B cell (primary cell): ENCODE data around the gene KYNU. TPM values are rescaled to one million over a fixed set of nuclear protein-coding genes. Genes with fewer than 3 reads are reported as not detected.
"Not testable (repeated sequence)": the region's sequence is repeated elsewhere in the genome, so short reads cannot be mapped to it uniquely, and the experiment has no call there.

Source experiments
- ATAC-seq: fragments of 200-7000 bp; cut with Tn5 transposase; one replicate; pipeline ENCODE4 v1.10.0; 2021; ENCODE audit warnings: low read depth, mild to moderate bottlenecking, moderate number of reproducible peaks, moderate library complexity
- CTCF ChIA-PET: fragments of 350-600 bp; sonication (Branson Sonifier 250); formaldehyde crosslinking; loops from one replicate; lab custom pipeline; 2021; ENCODE audit warnings: antibody characterized with exemption, inconsistent platforms; lab: Charles Lee
- POLR2A ChIA-PET: fragments of 350-600 bp; sonication (Branson Sonifier 250); formaldehyde crosslinking; loops from one replicate; lab custom pipeline; 2021; ENCODE audit warnings: antibody characterized with exemption; lab: Charles Lee
- DNase-seq: peaks from one replicate; pipeline ENCODE4 v3.0.0; 2013
- H2AFZ ChIP-seq: 2 replicates; pipeline ENCODE4 v1.6.1; 2012; ENCODE audit warnings: mild to moderate bottlenecking, low read depth, low read length; ENCODE audit not compliant: insufficient read depth, poor library complexity, severe bottlenecking
- H3K27ac ChIP-seq, 2 donors: 1 replicate in 1 of 2; 2 replicates in 1 of 2; pipeline ENCODE4 v1.5.1; 2012 to 2013; ENCODE audit warnings: low read length in 2 of 2, mild to moderate bottlenecking in 2 of 2, moderate library complexity in 1 of 2
- H3K27me3 ChIP-seq, 4 experiments: fragments of 200-600 bp in 1 of 4; sonication (generic) in 1 of 4; replicated peaks in 1 of 4; 1 replicate in 2 of 4; 2 replicates in 2 of 4; pipeline versions ENCODE4 v1.6.1 to v1.7.0; 2013 to 2016; ENCODE audit warnings: low read length in 3 of 4, mild to moderate bottlenecking in 2 of 4, mixed read lengths in 1 of 4, moderate library complexity in 1 of 4; ENCODE audit not compliant: insufficient read depth in 4 of 4, control insufficient read depth in 3 of 4; ENCODE audit errors: control extremely low read depth in 1 of 4
- H3K36me3 ChIP-seq, 2 experiments: replicated peaks in 1 of 2; 1 replicate in 1 of 2; 2 replicates in 1 of 2; pipeline versions ENCODE4 v1.6.1 to v1.7.1; 2013; ENCODE audit warnings: low read length in 1 of 2; ENCODE audit not compliant: insufficient read depth in 2 of 2, control insufficient read depth in 1 of 2; ENCODE audit errors: control extremely low read depth in 1 of 2, extremely low read depth in 1 of 2
- H3K4me1 ChIP-seq, 2 donors: fragments of 200-600 bp in 1 of 2; sonication (generic) in 1 of 2; 1 replicate in 1 of 2; 2 replicates in 1 of 2; pipeline versions ENCODE4 v1.5.1 to v1.6.1; 2013 to 2017; ENCODE audit warnings: low read length in 2 of 2; ENCODE audit not compliant: control insufficient read depth in 2 of 2, insufficient read depth in 2 of 2
- H3K4me2 ChIP-seq: replicated peaks from 2 replicates; pipeline ENCODE3; 2012; ENCODE audit warnings: mild to moderate bottlenecking, low read depth, low read length; ENCODE audit not compliant: poor library complexity, severe bottlenecking
- H3K4me3 ChIP-seq, 5 experiments: fragments of 200-600 bp in 1 of 5; sonication (generic) in 1 of 5; 1 replicate in 3 of 5; 2 replicates in 2 of 5; pipeline versions ENCODE4 v1.5.1 to v1.7.0; 2011 to 2016; ENCODE audit warnings: low read length in 4 of 5, mild to moderate bottlenecking in 4 of 5, low read depth in 2 of 5, control low read depth in 1 of 5, moderate library complexity in 1 of 5; ENCODE audit not compliant: insufficient read depth in 1 of 5; ENCODE audit errors: control extremely low read depth in 1 of 5, extremely low read depth in 1 of 5
- H3K79me2 ChIP-seq: fragments of 200-600 bp; sonication (generic); one replicate; pipeline ENCODE4 v1.6.0; 2016; ENCODE audit warnings: low read length; ENCODE audit not compliant: control insufficient read depth, insufficient read depth
- H3K9ac ChIP-seq: fragments of 200-600 bp; sonication (generic); 2 replicates; pipeline ENCODE4 v1.6.1; 2017; ENCODE audit warnings: mild to moderate bottlenecking, low read length, moderate library complexity
- H3K9me3 ChIP-seq, 3 donors: one replicate each; pipeline versions ENCODE4 v1.6.1 to v1.7.1; 2013; ENCODE audit warnings: low read length in 2 of 3; ENCODE audit not compliant: control insufficient read depth in 2 of 3, insufficient read depth in 1 of 3; ENCODE audit errors: control extremely low read depth in 1 of 3
- H4K20me1 ChIP-seq: 2 replicates; pipeline ENCODE4 v1.6.0; 2012; ENCODE audit warnings: mild to moderate bottlenecking, low read length; ENCODE audit not compliant: insufficient read depth, control insufficient read depth, poor library complexity, severe bottlenecking
- H3K27ac Mint-ChIP-seq: one replicate; pipeline ENCODE4 v1.8.0; 2021; ENCODE audit warnings: mixed read lengths
- H3K27me3 Mint-ChIP-seq: one replicate; pipeline ENCODE4 v1.8.0; 2021; ENCODE audit warnings: mixed read lengths
- H3K4me1 Mint-ChIP-seq: one replicate; pipeline ENCODE4 v1.8.0; 2021; ENCODE audit warnings: mixed read lengths
- H3K4me3 Mint-ChIP-seq: one replicate; pipeline ENCODE4 v1.8.0; 2021; ENCODE audit warnings: mixed read lengths
- H3K9me3 Mint-ChIP-seq: one replicate; pipeline ENCODE4 v1.8.0; 2022; ENCODE audit warnings: mixed read lengths; ENCODE audit not compliant: insufficient read depth
- CTCF ChIP-seq: fragments of 200-600 bp; IDR thresholded peaks from one replicate; pipeline ENCODE4 v1.8.0; 2022; ENCODE audit warnings: antibody characterized with exemption, mild to moderate bottlenecking
- EZH2 ChIP-seq: IDR thresholded peaks from 2 replicates; pipeline ENCODE4 v1.6.1; 2012; ENCODE audit warnings: borderline replicate concordance, low read depth, mild to moderate bottlenecking, moderate library complexity, low read length; ENCODE audit not compliant: insufficient read depth, poor library complexity, severe bottlenecking
- WGBS: methylation state at CpG from one replicate; pipeline ENCODE4 v1.1.5; 2013; ENCODE audit warnings: missing lambda C conversion rate; ENCODE audit not compliant: insufficient coverage; 5-methylcytosine and 5-hydroxymethylcytosine counted together
- intact Hi-C: fragments of 100-400 bp; cut with micrococcal nuclease; formaldehyde crosslinking; loops from one replicate; pipeline ENCODE4 v1.10.0; 2022
- polyA plus RNA-seq: library from polyadenylated mRNA; depleted of rRNA; stranded (reverse); fragments of >200 nt; gene quantifications from 2 replicates; pipeline ENCODE4 v1.2.3, GENCODE V29; 2012
- total RNA-seq, 2 donors: library from RNA; stranded (reverse); fragments of 120-200 nt in 1 of 2; gene quantifications; 1 replicate in 1 of 2; 2 replicates in 1 of 2; pipeline versions ENCODE4 v1.2.3 to v1.2.4, GENCODE V29; 2013 to 2022

Gene KYNU
- total and polyA plus RNA-seq, 2 donors (not counting 1 experiment from before 2014, with no cell fraction given) = 14.5 to 46.2 TPM

- no peak overlapping the region for H3K9ac ChIP-seq
- WGBS = no CpG with 5 or more reads among the region's 5 CpGs
- CTCF ChIA-PET = interaction anchor here (1.4 to 1.8 kb wide), 2 partner anchors 18 to 127 kb away, joined by 5 to 7 read pairs; no protein-coding TSS in a partner anchor
- Mint-ChIP-seq H3K27me3 (no peaks in the 10 kb centered on the region), H3K4me3 (no peak overlapping the region), H3K4me1 (peaks cover 24% of the 10 kb centered on the region), H3K9me3 (no peaks in the 10 kb centered on the region), H3K27ac (no peak overlapping the region)
- no peak overlapping the region for H3K4me2 ChIP-seq
- intact Hi-C loops = no loop called here
- H3K79me2 ChIP-seq = no peaks in the 10 kb centered on the region
- ATAC-seq = no peak
- H3K9me3 ChIP-seq = no peaks in the 10 kb centered on the region
- H3K27ac ChIP-seq = no peak overlapping the region
- peaks cover 23 to 27% of the 10 kb centered on the region in 2 donors for H3K4me1 ChIP-seq
- H4K20me1 ChIP-seq = no peaks in the 10 kb centered on the region
- POLR2A ChIA-PET = no interaction called here
- no peaks in the 10 kb centered on the region for H3K27me3 ChIP-seq
- DNase-seq = no peak
- H2AFZ ChIP-seq = no peak overlapping the region
- TF ChIP-seq EZH2 = no peak
- no peak for TF ChIP-seq CTCF
- no peak overlapping the region for H3K4me3 ChIP-seq
- no peaks in the 10 kb centered on the region for H3K36me3 ChIP-seq
Measured at GRCh38 chr2:142862847-142863246, 14.6 kb upstream of the KYNU start.

- Histone ChIP-seq H3K9me3 (no peaks in the 10 kb centered on the region), H3K36me3 (no peaks in the 10 kb centered on the region), H3K4me2 (no peak overlapping the region), H3K27ac (no peak overlapping the region), H3K27me3 (no peaks in the 10 kb centered on the region), H3K9ac (no peak overlapping the region), H3K4me1 (peaks cover 23 to 33% of the 10 kb centered on the region in 2 donors), H3K79me2 (no peaks in the 10 kb centered on the region), H2AFZ (no peak overlapping the region), H3K4me3 (no peak overlapping the region), H4K20me1 (no peaks in the 10 kb centered on the region)
- no peak for TF ChIP-seq EZH2
- no peak for TF ChIP-seq CTCF
- Mint-ChIP-seq H3K27me3 (no peaks in the 10 kb centered on the region), H3K4me1 (peaks cover 30% of the 10 kb centered on the region), H3K4me3 (no peak overlapping the region), H3K27ac (no peak overlapping the region), H3K9me3 (no peaks in the 10 kb centered on the region)
- ChIA-PET POLR2A (no interaction called here), CTCF (interaction anchor here (1.0 to 1.8 kb wide), 3 partner anchors 9 to 126 kb away, joined by 5 to 7 read pairs (median 7); no protein-coding TSS in a partner anchor)
- 100% methylated on average over 2 of the region's 2 CpGs for WGBS
- DNase-seq (no peak), ATAC-seq (no peak)
- intact Hi-C loops = no loop called here
Measured at GRCh38 chr2:142863485-142863961, 13.9 kb upstream of the KYNU start.

GRCh38 chr2:142864605-142865004, 12.9 kb upstream of the KYNU start:
- H3K4me2 ChIP-seq, DNase-seq, ATAC-seq, H3K9me3 ChIP-seq, H3K9me3 Mint-ChIP-seq, H2AFZ ChIP-seq, H3K27ac ChIP-seq, H3K4me3 Mint-ChIP-seq, H3K27me3 ChIP-seq, H3K79me2 ChIP-seq, H3K27me3 Mint-ChIP-seq, H4K20me1 ChIP-seq, H3K4me3 ChIP-seq, H3K36me3 ChIP-seq, H3K9ac ChIP-seq, H3K27ac Mint-ChIP-seq: not testable (repeated sequence)
- intact Hi-C loops = loop anchor here (5.0 kb wide), 2 partner anchors 67 to 263 kb away; partner anchors contain the start of gene ARHGAP15
- ChIA-PET CTCF (interaction anchor here (1.0 to 1.8 kb wide), 2 partner anchors 10 to 16 kb away, joined by 7 read pairs; no protein-coding TSS in a partner anchor), POLR2A (interaction anchor here (0.7 kb wide), 1 partner anchor 61 kb away, joined by 3 read pairs; no protein-coding TSS in a partner anchor)
- peaks cover 35% of the 10 kb centered on the region for H3K4me1 Mint-ChIP-seq
- WGBS = no CpG with 5 or more reads among the region's 2 CpGs
- peaks cover 23 to 38% of the 10 kb centered on the region in 2 donors for H3K4me1 ChIP-seq
